Measurements from ENCODE around the gene C22orf39.

DNA sequence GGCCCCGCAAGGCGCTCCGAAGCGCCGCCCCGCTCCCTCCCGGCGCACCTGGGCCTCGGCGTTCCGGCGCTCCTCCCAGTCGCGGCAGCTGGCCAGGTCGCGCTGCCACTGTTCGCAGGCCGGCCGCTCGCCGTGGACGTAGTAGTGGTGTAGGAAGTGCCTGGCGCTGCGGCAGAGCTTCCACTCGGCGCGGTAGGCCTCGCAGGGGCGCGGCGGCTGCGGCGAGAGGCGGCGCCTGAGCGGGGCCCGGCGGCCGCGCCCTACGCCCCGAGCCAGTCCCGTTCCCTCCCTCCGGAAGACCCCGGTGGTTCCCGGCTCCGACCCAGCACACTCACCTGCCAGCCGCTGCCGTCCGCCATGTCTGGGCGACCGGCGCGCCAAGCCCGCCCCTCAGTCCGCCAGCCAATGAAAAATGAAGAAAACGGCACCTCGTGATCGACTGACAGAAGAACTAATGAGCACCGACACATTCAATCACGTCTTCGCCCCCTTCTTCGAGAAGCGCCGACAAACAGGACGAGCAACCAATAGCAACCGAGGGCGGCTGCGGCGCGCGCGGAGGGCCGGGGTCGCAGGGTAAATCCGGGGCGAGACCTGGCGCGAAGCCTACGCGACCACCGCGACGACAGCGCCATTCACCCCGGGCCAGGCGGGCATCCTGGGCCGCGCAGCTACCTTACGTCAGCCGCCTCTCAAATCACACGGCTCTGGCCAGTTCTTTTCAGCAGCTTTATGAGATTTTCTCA, at the start of gene C22orf39:
- TF ChIP-seq EP300 (IDR thresholded peaks at IDR 0.05; ENCODE audit: borderline replicate concordance) (no peak), CEBPB (IDR thresholded peaks at IDR 0.05) (no peak), EGR1 (IDR thresholded peaks at IDR 0.05) (no peak; the same call in 1 of the 2 replicates)
- TF ChIP-seq, protein P1, sequence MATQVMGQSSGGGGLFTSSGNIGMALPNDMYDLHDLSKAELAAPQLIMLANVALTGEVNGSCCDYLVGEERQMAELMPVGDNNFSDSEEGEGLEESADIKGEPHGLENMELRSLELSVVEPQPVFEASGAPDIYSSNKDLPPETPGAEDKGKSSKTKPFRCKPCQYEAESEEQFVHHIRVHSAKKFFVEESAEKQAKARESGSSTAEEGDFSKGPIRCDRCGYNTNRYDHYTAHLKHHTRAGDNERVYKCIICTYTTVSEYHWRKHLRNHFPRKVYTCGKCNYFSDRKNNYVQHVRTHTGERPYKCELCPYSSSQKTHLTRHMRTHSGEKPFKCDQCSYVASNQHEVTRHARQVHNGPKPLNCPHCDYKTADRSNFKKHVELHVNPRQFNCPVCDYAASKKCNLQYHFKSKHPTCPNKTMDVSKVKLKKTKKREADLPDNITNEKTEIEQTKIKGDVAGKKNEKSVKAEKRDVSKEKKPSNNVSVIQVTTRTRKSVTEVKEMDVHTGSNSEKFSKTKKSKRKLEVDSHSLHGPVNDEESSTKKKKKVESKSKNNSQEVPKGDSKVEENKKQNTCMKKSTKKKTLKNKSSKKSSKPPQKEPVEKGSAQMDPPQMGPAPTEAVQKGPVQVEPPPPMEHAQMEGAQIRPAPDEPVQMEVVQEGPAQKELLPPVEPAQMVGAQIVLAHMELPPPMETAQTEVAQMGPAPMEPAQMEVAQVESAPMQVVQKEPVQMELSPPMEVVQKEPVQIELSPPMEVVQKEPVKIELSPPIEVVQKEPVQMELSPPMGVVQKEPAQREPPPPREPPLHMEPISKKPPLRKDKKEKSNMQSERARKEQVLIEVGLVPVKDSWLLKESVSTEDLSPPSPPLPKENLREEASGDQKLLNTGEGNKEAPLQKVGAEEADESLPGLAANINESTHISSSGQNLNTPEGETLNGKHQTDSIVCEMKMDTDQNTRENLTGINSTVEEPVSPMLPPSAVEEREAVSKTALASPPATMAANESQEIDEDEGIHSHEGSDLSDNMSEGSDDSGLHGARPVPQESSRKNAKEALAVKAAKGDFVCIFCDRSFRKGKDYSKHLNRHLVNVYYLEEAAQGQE (IDR thresholded peaks at IDR 0.05; ENCODE audit: low read depth) = no peak

All from Ishikawa (cell line).